ENCODE measurements around the gene ATP6V1B1. TPM values are rescaled to one million over a fixed set of nuclear protein-coding genes. Genes with fewer than 3 reads are reported as not detected.

The ATP6V1B1 gene
- total RNA-seq, 3 donors from 2014 or later (not counting 1 experiment from before 2014, with no cell fraction given) = not detected

- TF ChIP-seq, protein P1, sequence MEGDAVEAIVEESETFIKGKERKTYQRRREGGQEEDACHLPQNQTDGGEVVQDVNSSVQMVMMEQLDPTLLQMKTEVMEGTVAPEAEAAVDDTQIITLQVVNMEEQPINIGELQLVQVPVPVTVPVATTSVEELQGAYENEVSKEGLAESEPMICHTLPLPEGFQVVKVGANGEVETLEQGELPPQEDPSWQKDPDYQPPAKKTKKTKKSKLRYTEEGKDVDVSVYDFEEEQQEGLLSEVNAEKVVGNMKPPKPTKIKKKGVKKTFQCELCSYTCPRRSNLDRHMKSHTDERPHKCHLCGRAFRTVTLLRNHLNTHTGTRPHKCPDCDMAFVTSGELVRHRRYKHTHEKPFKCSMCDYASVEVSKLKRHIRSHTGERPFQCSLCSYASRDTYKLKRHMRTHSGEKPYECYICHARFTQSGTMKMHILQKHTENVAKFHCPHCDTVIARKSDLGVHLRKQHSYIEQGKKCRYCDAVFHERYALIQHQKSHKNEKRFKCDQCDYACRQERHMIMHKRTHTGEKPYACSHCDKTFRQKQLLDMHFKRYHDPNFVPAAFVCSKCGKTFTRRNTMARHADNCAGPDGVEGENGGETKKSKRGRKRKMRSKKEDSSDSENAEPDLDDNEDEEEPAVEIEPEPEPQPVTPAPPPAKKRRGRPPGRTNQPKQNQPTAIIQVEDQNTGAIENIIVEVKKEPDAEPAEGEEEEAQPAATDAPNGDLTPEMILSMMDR (IDR thresholded peaks at IDR 0.05) = no peak
- Mint-ChIP-seq H3K27me3 (ENCODE audit: low read depth in 2 of 2) (peaks cover 11 to 12% of the 10 kb centered on the region in 2 donors), H3K4me3 (no peak overlapping the region), H3K36me3 (no peaks in the 10 kb centered on the region), H3K4me1 (no peaks in the 10 kb centered on the region), H3K27ac (no peak overlapping the region), H3K9me3 (no peaks in the 10 kb centered on the region)
- H3K4me1 ChIP-seq (ENCODE audit: control insufficient read depth, insufficient read depth, low read length) = no peaks in the 10 kb centered on the region
- WGBS (ENCODE audit: insufficient coverage) = 78% methylated on average over 1 of the region's 1 CpG
- intact Hi-C loops (cut with micrococcal nuclease) = no loop called here
- no peaks in the 10 kb centered on the region for H3K9me3 ChIP-seq (ENCODE audit: control insufficient read depth, insufficient read depth, low read length)
- no peaks in the 10 kb centered on the region for H3K27me3 ChIP-seq (ENCODE audit: control insufficient read depth, insufficient read depth, low read length)
- no peak for ATAC-seq
- no peak for DNase-seq
- H3K4me3 ChIP-seq (ENCODE audit: low read length) = no peak overlapping the region
- no peak overlapping the region for H3K27ac ChIP-seq (ENCODE audit: low read length)
- no peaks in the 10 kb centered on the region for H3K36me3 ChIP-seq (ENCODE audit: control insufficient read depth, insufficient read depth, low read length)
These were observed 719 bp upstream of the ATP6V1B1 start for GRCh38 chr2:70934981-70935380.

DNA sequence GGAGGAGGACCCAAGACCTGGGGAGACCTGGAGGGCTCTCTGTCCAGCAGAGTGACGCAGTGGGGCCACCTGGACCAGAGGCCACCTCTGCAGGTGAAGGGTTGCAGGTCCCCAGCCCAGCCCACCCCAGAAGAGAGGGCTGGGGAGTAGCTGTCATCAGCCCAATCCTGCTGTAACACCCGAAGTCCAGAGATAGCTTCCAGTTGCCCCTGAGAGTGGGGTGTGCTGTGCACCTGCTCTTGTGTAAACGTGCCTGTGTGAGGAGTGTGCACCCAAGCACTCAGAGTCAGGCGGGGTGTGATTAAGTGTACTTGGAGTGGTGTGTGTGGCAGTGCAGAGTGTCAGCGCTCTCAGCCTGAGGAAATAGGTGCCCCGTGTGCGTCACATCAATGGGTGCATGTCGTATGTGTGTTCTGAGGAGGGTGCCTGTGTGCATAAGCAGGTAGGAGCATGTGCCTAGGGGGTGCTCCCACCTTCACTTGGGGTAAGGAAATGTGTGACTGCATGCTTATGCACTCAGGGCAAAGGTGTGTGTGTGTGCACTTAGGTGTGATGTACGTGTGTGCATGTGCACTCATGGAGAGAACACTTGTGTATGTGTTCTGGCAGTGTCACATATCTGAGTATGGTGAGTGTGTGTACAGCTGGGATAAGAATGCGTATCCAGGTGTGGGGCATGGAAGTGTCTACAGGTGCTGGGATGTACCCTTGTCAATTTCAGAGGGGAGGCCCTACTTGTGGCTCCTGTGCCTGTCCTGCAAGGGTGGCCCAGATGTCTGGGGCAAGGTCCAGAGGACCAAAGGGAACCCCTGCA, 672 bp downstream of the ATP6V1B1 start:
- H3K36me3 ChIP-seq (ENCODE audit: control insufficient read depth, insufficient read depth, low read length) = no peaks in the 10 kb centered on the region
- no peaks in the 10 kb centered on the region for H3K36me3 Mint-ChIP-seq
- H3K4me3 Mint-ChIP-seq = no peak overlapping the region
- no peak overlapping the region for H3K27ac ChIP-seq (ENCODE audit: low read length)
- ATAC-seq = no peak
- H3K27ac Mint-ChIP-seq = no peak overlapping the region
- H3K27me3 ChIP-seq (ENCODE audit: control insufficient read depth, insufficient read depth, low read length) = no peaks in the 10 kb centered on the region
- no peak overlapping the region for H3K4me3 ChIP-seq (ENCODE audit: low read length)
- H3K4me1 ChIP-seq (ENCODE audit: control insufficient read depth, insufficient read depth, low read length) = no peaks in the 10 kb centered on the region
- H3K9me3 ChIP-seq (ENCODE audit: control insufficient read depth, insufficient read depth, low read length) = no peaks in the 10 kb centered on the region
- H3K9me3 Mint-ChIP-seq = no peaks in the 10 kb centered on the region
- TF ChIP-seq, protein P1 (IDR thresholded peaks at IDR 0.05) = no peak
- peaks cover 11 to 17% of the 10 kb centered on the region in 2 donors for H3K27me3 Mint-ChIP-seq (ENCODE audit: low read depth in 2 of 2)
- 86% methylated on average over 10 of the region's 10 CpGs for WGBS (ENCODE audit: insufficient coverage)
- intact Hi-C loops (cut with micrococcal nuclease) = no loop called here
- DNase-seq = no peak
- no peaks in the 10 kb centered on the region for H3K4me1 Mint-ChIP-seq

DNA sequence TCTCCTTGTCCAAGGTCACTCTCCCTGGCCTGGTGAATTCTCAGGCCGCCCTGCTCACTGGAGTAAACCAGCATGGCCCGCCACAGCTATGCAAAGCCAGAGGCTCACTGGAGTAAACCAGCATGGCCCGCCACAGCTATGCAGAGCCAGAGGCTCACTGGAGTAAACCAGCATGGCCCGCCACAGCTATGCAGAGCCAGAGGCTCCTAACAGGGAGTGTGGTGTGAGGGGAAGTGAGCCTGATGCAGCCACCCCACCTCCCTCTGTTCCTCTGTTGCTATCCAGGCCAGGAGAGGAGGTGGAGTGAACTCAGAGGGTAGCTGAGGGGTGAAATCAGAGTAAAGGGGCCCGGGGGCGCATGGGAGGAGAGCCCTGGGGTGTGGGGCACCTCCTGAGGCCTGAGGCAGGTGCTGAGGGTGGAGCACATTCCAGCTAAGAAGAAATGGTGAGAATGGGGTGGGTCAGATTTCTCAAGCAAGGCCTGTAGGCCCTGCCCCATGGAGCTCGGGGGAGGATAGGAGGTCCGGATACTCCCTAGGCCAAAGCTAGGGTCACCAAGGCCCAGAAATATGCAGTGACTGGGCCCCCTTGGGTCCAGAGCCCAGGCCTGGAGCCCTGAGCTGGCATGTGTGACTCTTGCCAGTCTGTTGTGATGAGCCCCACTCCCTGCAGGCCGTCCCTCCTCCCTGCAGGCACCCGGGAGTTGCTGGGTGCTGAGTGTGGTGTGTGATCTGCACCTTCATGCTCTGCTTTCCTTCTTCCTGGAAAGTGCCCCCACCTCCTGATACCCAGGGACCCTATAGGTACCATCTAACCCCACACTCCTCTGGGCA, 1.5 kb downstream of the ATP6V1B1 start:
- no peak for ATAC-seq
- no peaks in the 10 kb centered on the region for H3K27me3 ChIP-seq (ENCODE audit: control insufficient read depth, insufficient read depth, low read length)
- no peak for DNase-seq
- H3K9me3 ChIP-seq (ENCODE audit: control insufficient read depth, insufficient read depth, low read length) = no peaks in the 10 kb centered on the region
- intact Hi-C loops (cut with micrococcal nuclease) = no loop called here
- no peaks in the 10 kb centered on the region for H3K4me1 ChIP-seq (ENCODE audit: control insufficient read depth, insufficient read depth, low read length)
- Mint-ChIP-seq H3K27ac (no peak overlapping the region), H3K4me3 (no peak overlapping the region), H3K4me1 (no peaks in the 10 kb centered on the region), H3K36me3 (no peaks in the 10 kb centered on the region), H3K9me3 (no peaks in the 10 kb centered on the region), H3K27me3 (ENCODE audit: low read depth in 2 of 2) (peaks cover 11 to 22% of the 10 kb centered on the region in 2 donors)
- no peaks in the 10 kb centered on the region for H3K36me3 ChIP-seq (ENCODE audit: control insufficient read depth, insufficient read depth, low read length)
- H3K27ac ChIP-seq (ENCODE audit: low read length) = no peak overlapping the region
- WGBS (ENCODE audit: insufficient coverage) = 78% methylated on average over 10 of the region's 10 CpGs
- no peak overlapping the region for H3K4me3 ChIP-seq (ENCODE audit: low read length)
- TF ChIP-seq, protein P1 (IDR thresholded peaks at IDR 0.05) = no peak

Data from natural killer cell (primary cell).